Aorta (tissue), 5 donors: ENCODE measurements around the gene AMIGO1. TPM values are rescaled to one million over a fixed set of nuclear protein-coding genes. Genes with fewer than 3 reads are reported as not detected.

Experiments
- ATAC-seq: fragments of 200-7000 bp; cut with Tn5 transposase; one replicate; pipeline ENCODE4 v1.9.1; 2022; ENCODE audit warnings: moderate library complexity; ENCODE audit not compliant: low FRiP score
- DNase-seq, 2 donors: peaks; one replicate each; pipeline ENCODE4 v3.0.0-alpha.2; 2020
- H3K27ac ChIP-seq, 2 donors: one replicate each; pipeline ENCODE4 v1.5.1; 2013; ENCODE audit warnings: low read length in 2 of 2, mild to moderate bottlenecking in 2 of 2, moderate library complexity in 2 of 2, control low read depth in 1 of 2, inconsistent platforms in 1 of 2, low read depth in 1 of 2
- H3K27me3 ChIP-seq, 2 donors: one replicate each; pipeline ENCODE4 v1.6.1; 2013; ENCODE audit warnings: control low read depth in 1 of 2, low read length in 1 of 2, mild to moderate bottlenecking in 1 of 2, moderate library complexity in 1 of 2; ENCODE audit not compliant: insufficient read depth in 2 of 2, control insufficient read depth in 1 of 2
- H3K36me3 ChIP-seq, 2 donors: one replicate each; pipeline ENCODE4 v1.6.1; 2013; ENCODE audit warnings: control low read depth in 1 of 2, low read length in 1 of 2, mild to moderate bottlenecking in 1 of 2; ENCODE audit not compliant: insufficient read depth in 2 of 2, control insufficient read depth in 1 of 2
- H3K4me1 ChIP-seq, 2 donors: one replicate each; pipeline ENCODE4 v1.6.1; 2013; ENCODE audit warnings: low read length in 2 of 2, control low read depth in 1 of 2, mild to moderate bottlenecking in 1 of 2, moderate library complexity in 1 of 2; ENCODE audit not compliant: insufficient read depth in 2 of 2, control insufficient read depth in 1 of 2
- H3K4me3 ChIP-seq, 2 donors: one replicate each; pipeline ENCODE4 v1.5.1; 2013; ENCODE audit warnings: low read length in 2 of 2, control low read depth in 1 of 2, mild to moderate bottlenecking in 1 of 2
- H3K9me3 ChIP-seq: one replicate; pipeline ENCODE4 v1.6.1; 2013; ENCODE audit warnings: mild to moderate bottlenecking, low read length; ENCODE audit not compliant: control insufficient read depth
- WGBS, 2 donors: extraction: QIAGEN DNeasy Blood & Tissue Kit; methylation state at CpG; one replicate each; pipeline ENCODE4 v1.1.7; 2013; 5-methylcytosine and 5-hydroxymethylcytosine counted together
- intact Hi-C, 2 donors: fragments of 100-400 bp; cut with DNase I; formaldehyde crosslinking; loops; one replicate each; pipeline versions ENCODE4 v1.14.2 to v1.15.0; 2022
- polyA plus RNA-seq, 2 donors: library from polyadenylated mRNA; stranded (reverse); fragments of 200-250 nt; gene quantifications; one replicate each; pipeline ENCODE4 v1.2.3, GENCODE V29; 2013
- total RNA-seq, 2 donors: library from RNA; stranded (reverse); fragmentation: NEBNext Ultra II Directional; extraction: Animal tissue kit (Norgen Biotek cat#: 25700); gene quantifications; one replicate each; pipeline ENCODE4 v1.2.1, GENCODE V29; 2021
- donor health status: healthy with polysubstance abuse.
- donor health status: Bipolar disorder and iron deficiency.
- donor health status: DM: no; HTN: no; CAD: no.
- donor health status: DM: no; HTN: no; CAD: no.
- donor health status: DM: yes; HTN: yes; CAD: no.

Gene AMIGO1
- total and polyA plus RNA-seq, 4 donors: 3.1 to 7.7 (median 4.2) TPM

DNA sequence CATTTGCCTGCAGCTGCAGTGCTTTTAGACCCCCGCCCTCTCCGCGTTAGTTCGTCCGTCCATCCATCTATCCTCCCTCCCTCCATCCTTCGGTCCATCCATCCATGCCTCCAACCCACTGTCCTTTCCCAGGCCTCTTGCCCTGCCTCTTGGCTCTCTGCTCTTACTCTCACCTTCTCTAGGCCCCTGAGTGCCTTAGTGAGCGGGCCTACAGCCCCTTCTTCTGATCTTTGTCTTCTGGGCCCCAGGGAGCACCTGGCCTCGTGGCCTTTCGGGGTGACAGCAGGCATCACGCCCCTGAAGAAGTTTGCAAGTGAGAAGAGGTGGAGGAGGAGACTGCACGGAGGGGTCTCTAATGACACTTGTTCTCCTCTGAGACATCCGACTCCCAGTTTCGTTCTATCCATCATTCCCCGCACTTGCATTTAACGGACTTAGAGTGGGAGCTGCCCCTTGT lies 25.0 kb downstream of the AMIGO1 start:
- H3K27ac ChIP-seq: no peak overlapping the region
- no peaks in the 10 kb centered on the region for H3K4me1 ChIP-seq
- intact Hi-C loops: loop anchor here (5.0 kb wide), 2 partner anchors 57 to 232 kb away; partner anchors contain the start of gene PSMA5 (in 2 of the 2)
- peak in 1 of 2 donors; percentile 32 for DNase-seq
- peak overlapping the region; percentile 62 to 71 for H3K4me3 ChIP-seq
- H3K9me3 ChIP-seq: no peaks in the 10 kb centered on the region
- WGBS, 2 donors: 25 to 27% methylated on average over 15 of the region's 15 CpGs
- H3K27me3 ChIP-seq: no peaks in the 10 kb centered on the region
- no peak for ATAC-seq
- no peaks in the 10 kb centered on the region for H3K36me3 ChIP-seq

DNA sequence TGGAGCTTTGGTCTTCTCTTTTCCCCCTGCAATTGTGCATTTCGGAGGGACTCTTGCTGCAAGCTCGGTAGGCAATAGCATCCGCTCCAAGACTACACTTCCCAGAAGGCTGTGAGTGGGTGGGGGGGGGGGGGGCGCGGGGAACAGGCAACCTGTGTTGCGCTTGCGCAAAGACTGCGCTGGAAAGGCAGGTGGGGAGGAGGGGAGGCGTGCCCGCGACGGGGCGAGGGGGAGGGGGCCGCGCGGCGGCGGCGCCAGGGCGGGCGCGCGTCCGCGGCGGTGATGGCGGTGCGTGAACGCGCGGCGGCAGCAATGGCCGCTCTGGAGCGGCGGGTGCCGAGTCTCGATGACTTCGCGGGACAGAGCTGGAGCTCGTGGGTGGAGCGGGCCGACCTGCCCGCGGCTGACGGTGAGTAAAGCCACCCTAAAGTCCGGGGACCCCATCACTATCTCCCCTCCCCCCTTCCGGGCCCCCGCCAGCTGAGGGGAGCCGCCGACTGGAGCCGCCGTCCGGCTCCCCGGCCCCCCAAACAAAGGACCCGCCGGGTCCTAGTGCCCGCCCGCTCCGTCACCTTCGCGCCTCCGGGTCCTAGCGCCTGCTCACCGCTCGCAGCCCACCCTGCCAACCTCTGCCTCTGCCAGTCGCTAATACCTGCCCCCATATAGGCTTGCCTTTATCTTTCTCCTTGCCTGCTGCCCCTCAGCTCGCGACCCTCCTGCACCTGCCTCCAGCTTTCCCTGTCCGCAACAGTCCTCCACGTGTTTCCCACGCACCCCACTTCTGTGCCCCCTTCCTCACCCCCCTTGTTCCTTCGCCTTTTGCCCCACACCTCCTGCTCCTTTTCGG lies 25.6 kb downstream of the AMIGO1 start, which contains the start of gene ATXN7L2:
Gene ATXN7L2 (plus strand): TSS at position 234 of the 847 bp plus-strand sequence. CDS start 49 bp downstream, at position 283.
- Histone ChIP-seq H3K27me3 (no peaks in the 10 kb centered on the region), H3K27ac (peak within 1 kb of the TSS in 1 of 2 donors; percentile 19), H3K4me3 (peak within 1 kb of the TSS; percentile 62 to 71), H3K36me3 (no peaks in the 10 kb centered on the region), H3K9me3 (no peaks in the 10 kb centered on the region), H3K4me1 (no peaks in the 10 kb centered on the region)
- DNase-seq: peak; percentile 95 to 97
- ATAC-seq: peak; percentile 96
- 0% methylated on average over 25 to 73 of the region's 73 CpGs for WGBS, 2 donors
- intact Hi-C loops: loop anchor here (5.0 kb wide), 2 partner anchors 57 to 232 kb away; partner anchors contain the start of gene PSMA5 (in 2 of the 2)

DNA sequence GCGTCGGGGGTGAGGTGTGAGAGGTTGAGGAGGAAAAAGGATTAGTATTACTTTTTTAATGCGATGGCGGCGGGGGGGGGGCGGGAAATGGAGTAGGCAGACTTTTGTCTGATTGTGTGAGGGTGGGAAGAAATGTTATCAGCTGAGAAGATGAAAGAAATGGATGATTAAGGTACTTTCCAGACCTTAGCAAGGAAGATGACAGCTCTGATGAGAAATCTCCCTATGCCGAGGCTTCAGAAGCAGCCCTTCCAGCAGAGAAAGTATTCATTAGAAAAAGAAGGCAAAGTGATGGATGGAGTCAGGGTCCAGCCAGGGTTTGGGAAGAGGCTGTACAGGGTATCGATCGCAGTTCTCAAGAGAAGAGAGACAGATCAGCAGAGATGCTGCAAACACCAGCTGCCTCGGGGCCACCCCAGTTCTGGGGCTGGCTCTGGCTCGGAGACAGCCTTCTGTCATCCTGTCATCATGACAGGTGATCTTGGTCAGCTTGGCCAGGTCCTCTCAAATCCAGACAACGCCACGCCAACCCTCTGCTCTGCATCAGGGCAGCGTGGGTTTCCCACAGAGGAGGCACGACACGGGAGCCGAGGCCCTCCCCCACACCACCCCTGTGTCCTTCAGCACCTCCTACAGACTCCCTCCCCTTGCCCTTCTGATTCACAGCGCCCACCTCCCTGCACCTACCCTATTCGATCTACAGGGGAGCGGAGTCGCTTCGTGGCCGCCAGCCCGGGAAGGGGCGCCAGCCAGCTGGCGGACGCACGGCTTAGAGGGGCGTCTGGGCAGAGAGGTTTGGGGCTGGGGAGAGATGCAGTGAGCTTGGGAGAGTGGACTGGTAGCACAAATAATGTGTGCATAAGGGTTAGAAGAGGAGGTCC lies 26.5 kb downstream of the AMIGO1 start:
- 12 to 14% methylated on average over 28 to 29 of the region's 29 CpGs for WGBS, 2 donors
- no peaks in the 10 kb centered on the region for H3K36me3 ChIP-seq
- no peaks in the 10 kb centered on the region for H3K9me3 ChIP-seq
- H3K4me1 ChIP-seq: no peaks in the 10 kb centered on the region
- no peaks in the 10 kb centered on the region for H3K27me3 ChIP-seq
- H3K27ac ChIP-seq: peak overlapping the region in 1 of 2 donors; percentile 3
- intact Hi-C loops: loop anchor here (5.0 kb wide), 2 partner anchors 56 to 231 kb away; partner anchors contain the start of gene PSMA5 (in 2 of the 2)
- peak overlapping the region in 1 of 2 donors; percentile 5 for H3K4me3 ChIP-seq
- DNase-seq (peak; percentile 65 to 81), ATAC-seq (peak; percentile 47)

DNA sequence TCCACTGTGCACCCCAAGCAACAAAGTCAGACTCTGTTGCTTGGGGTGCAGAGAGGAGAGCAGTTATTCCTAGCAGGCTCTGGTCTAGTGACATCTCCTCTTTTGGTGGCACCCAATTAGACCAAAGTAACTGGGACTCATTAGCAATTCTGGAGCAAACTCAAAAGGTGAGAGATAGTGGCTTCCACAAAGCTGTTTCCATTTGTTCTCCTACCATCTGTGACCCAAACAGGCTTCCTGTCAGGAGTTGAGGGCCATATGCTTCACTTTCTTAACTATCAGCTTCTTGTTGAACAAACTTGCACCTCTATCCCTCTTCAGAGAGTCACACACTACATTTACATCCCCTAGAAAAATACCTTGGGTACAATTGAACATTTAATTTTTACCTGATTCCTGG lies 27.3 kb downstream of the AMIGO1 start:
- Histone ChIP-seq H3K4me1 (no peaks in the 10 kb centered on the region), H3K27ac (no peak overlapping the region), H3K27me3 (no peaks in the 10 kb centered on the region), H3K4me3 (no peak overlapping the region), H3K9me3 (no peaks in the 10 kb centered on the region), H3K36me3 (no peaks in the 10 kb centered on the region)
- DNase-seq (no peak), ATAC-seq (no peak)
- intact Hi-C loops: loop anchor here (5.0 kb wide), 2 partner anchors 55 to 230 kb away; partner anchors contain the start of gene PSMA5 (in 2 of the 2)

DNA sequence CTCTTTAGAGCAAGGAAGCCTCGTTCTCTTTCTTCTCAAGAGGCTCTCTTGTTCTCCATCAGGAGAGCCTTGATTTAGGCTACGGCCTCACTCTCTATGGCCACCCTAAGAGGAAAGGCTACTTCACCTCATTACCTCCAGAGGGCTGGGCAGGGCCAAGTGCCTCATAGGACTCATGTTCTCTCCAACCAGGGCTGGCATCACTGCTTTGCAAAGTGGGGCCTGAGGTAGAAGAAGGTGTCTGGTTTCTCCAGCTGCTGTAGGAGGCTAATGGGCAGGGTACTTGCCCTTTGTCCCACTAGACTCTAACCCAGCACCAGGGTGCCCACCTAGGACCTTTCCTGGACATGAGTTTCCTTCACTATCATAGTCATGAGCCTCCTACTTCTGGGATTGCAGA lies 27.9 kb downstream of the AMIGO1 start:
- DNase-seq: no peak
- H3K4me1 ChIP-seq: no peaks in the 10 kb centered on the region
- intact Hi-C loops: loop anchor here (5.0 kb wide), 2 partner anchors 54 to 229 kb away; partner anchors contain the start of gene PSMA5 (in 2 of the 2)
- ATAC-seq: no peak
- no peaks in the 10 kb centered on the region for H3K27me3 ChIP-seq
- no peaks in the 10 kb centered on the region for H3K9me3 ChIP-seq
- WGBS, 2 donors: 88 to 89% methylated on average over 2 of the region's 2 CpGs
- H3K27ac ChIP-seq: no peak overlapping the region
- no peak overlapping the region for H3K4me3 ChIP-seq
- H3K36me3 ChIP-seq: no peaks in the 10 kb centered on the region

DNA sequence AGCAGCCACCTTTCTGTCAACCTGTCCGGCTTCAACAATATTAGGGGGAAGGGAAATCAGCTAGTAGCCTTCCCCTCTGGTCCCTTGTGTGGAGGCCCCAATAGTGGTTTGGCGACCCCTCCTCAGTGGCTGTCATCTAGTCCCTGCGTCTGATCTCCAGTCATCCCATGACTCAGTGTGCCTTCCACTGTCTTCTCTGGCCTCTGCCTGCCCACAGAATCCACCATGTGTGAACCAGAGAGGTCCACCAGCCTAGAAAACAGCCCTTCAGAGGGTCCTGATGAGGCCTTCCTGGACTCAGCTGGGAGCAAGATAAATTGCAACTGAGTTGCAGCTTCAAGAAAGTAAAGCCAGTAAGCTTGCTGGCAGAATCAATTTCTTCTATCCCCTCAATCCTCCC lies 29.6 kb downstream of the AMIGO1 start:
- Histone ChIP-seq H3K4me1 (no peaks in the 10 kb centered on the region), H3K27ac (no peak overlapping the region), H3K27me3 (no peaks in the 10 kb centered on the region), H3K9me3 (no peaks in the 10 kb centered on the region), H3K4me3 (no peak overlapping the region), H3K36me3 (no peaks in the 10 kb centered on the region)
- intact Hi-C loops: loop anchor here (5.0 kb wide), 2 partner anchors 53 to 228 kb away; partner anchors contain the start of gene PSMA5 (in 2 of the 2)
- no peak for ATAC-seq
- no peak for DNase-seq
- WGBS, 2 donors: 72 to 85% methylated on average over 3 of the region's 3 CpGs

DNA sequence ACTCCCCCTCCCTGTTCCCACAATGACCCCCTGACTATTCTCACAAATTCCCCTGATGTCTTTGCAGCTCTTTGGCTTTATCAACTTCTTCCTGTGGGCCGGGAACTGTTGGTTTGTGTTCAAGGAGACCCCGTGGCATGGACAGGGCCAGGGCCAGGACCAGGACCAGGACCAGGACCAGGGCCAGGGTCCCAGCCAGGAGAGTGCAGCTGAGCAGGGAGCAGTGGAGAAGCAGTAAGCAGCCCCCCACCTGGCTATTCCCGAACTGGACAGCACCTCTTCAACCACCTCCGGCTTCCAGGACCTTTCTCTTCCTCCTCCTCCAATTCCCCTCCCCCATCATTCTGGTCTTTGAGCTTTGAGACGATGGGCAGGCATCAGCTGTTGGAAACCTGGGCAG lies 30.2 kb downstream of the AMIGO1 start:
- DNase-seq: no peak

DNA sequence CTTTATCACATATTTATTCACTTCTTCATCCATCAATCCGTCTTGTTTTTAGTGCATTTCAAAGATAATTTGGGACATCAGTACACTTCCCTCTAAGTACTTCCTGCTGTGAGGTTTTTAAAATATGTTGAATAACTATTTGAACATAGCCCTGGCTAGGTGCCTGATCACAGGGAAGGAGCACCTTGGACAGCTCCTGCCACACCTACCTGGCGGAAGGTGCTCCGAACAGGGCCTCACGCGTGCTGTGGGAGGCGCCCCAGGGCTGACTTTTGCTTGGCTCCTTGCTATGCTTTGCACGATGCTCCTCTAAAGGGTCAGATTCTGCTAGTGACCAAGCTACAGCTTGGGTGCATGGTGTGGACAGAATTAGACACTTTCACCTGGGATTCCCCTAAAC lies 30.7 kb downstream of the AMIGO1 start:
- Histone ChIP-seq H3K4me3 (no peak overlapping the region), H3K27ac (no peak overlapping the region), H3K4me1 (no peaks in the 10 kb centered on the region), H3K27me3 (no peaks in the 10 kb centered on the region), H3K9me3 (no peaks in the 10 kb centered on the region), H3K36me3 (no peaks in the 10 kb centered on the region)
- 58 to 66% methylated on average over 7 of the region's 7 CpGs for WGBS, 2 donors
- no peak for ATAC-seq
- no peak for DNase-seq
- intact Hi-C loops: no loop called here

More for the DNA sequence above, 30.2 kb downstream of the AMIGO1 start:
- Histone ChIP-seq H3K36me3 (no peaks in the 10 kb centered on the region), H3K4me1 (no peaks in the 10 kb centered on the region), H3K27me3 (no peaks in the 10 kb centered on the region), H3K27ac (no peak overlapping the region), H3K4me3 (no peak overlapping the region), H3K9me3 (no peaks in the 10 kb centered on the region)
- intact Hi-C loops: no loop called here
- 78 to 79% methylated on average over 5 of the region's 5 CpGs for WGBS, 2 donors
- ATAC-seq: no peak
